Pancreas (tissue), 10 donors: ENCODE measurements around the gene IER3. TPM values are rescaled to one million over a fixed set of nuclear protein-coding genes. Genes with fewer than 3 reads are reported as not detected.

ENCODE experiments used
- ATAC-seq, 4 donors: fragments of 200-7000 bp; cut with Tn5 transposase; one replicate each; pipeline versions ENCODE4 v1.8.0 to v1.9.1; 2020; ENCODE audit warnings: mild to moderate bottlenecking in 4 of 4, moderate library complexity in 4 of 4
- DNase-seq, 6 donors: peaks; one replicate each; pipeline ENCODE4 v3.0.0-alpha.2; 2020
- FAIRE-seq: peaks from 2 replicates; lab custom pipeline; 2012; peaks lifted over from hg19 to GRCh38; lab: Jason Lieb, UNC
- H3K27ac ChIP-seq, 4 donors: fragments of 200-600 bp; sonication (generic); 1 replicate in 3 of 4; 2 replicates in 1 of 4; pipeline versions ENCODE4 v1.5.0 to v1.8.0; 2020
- H3K27me3 ChIP-seq, 4 donors: fragments of 200-600 bp; one replicate each; pipeline ENCODE4 v1.8.0; 2021
- H3K36me3 ChIP-seq, 3 donors: fragments of 200-600 bp; sonication (generic) in 1 of 3; one replicate each; pipeline versions ENCODE4 v1.5.0 to v1.8.0; 2020 to 2021
- H3K4me1 ChIP-seq, 3 donors: fragments of 200-600 bp; one replicate each; pipeline ENCODE4 v1.8.0; 2021
- H3K4me3 ChIP-seq, 4 donors: fragments of 200-600 bp; sonication (generic) in 2 of 4; one replicate each; pipeline versions ENCODE4 v1.5.0 to v1.8.0; 2020 to 2021
- H3K9me3 ChIP-seq, 4 donors: fragments of 200-600 bp; one replicate each; pipeline ENCODE4 v1.8.0; 2021
- WGBS, 2 donors: extraction: QIAGEN DNeasy Blood & Tissue Kit; methylation state at CpG; one replicate each; pipeline ENCODE4 v1.1.7; 2013; 5-methylcytosine and 5-hydroxymethylcytosine counted together
- intact Hi-C, 3 donors: fragments of 100-400 bp; cut with DNase I; formaldehyde crosslinking; loops; one replicate each; pipeline versions ENCODE4 v1.11.1 to v1.14.2; 2022
- polyA plus RNA-seq, 2 donors: library from polyadenylated mRNA; stranded (reverse); fragments of 200-250 nt; gene quantifications; one replicate each; pipeline ENCODE4 v1.2.3, GENCODE V29; 2013
- total RNA-seq, 6 donors: library from RNA; stranded (reverse); fragmentation: NEBNext Ultra II Directional in 4 of 6; extraction: Animal tissue kit (Norgen Biotek cat#: 25700) in 4 of 6; gene quantifications; one replicate each; pipeline versions ENCODE4 v1.2.1 to v1.2.4, GENCODE V29; 2021 to 2023
- TF ChIP-seq, protein P1 (sequence below), 4 donors: fragments of 200-600 bp; sonication (generic) in 3 of 4; IDR thresholded peaks; one replicate each; pipeline versions ENCODE4 v1.5.0 to v1.8.0; 2021; ENCODE audit warnings: antibody characterized with exemption in 4 of 4
- donor health status: healthy with polysubstance abuse.
- donor health status: DM: no; HTN: no; CAD: no; lungs with moderate emphysema.
- donor health status: DM: no; HTN: no; CAD: no.
- donor health status: control.
- donor health status: control.
- donor health status: Bipolar disorder and iron deficiency.
- donor health status: DM: yes; HTN: yes; CAD: no.
- donor health status: DM: no; HTN: no; CAD: no.
- donor health status: DM: no; HTN: no; CAD: no.
- donor health status: DM: yes; HTN: yes; CAD: no.

Gene IER3, protein sequence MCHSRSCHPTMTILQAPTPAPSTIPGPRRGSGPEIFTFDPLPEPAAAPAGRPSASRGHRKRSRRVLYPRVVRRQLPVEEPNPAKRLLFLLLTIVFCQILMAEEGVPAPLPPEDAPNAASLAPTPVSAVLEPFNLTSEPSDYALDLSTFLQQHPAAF
- total RNA-seq, result 10 to 100 TPM; 23.0 to 87.5 (median 41.3) TPM
- 100 to 1,000 TPM in 1 of 2 donors, 10 to 100 TPM in 1; 99.4 to 174 TPM for polyA plus RNA-seq

DNA sequence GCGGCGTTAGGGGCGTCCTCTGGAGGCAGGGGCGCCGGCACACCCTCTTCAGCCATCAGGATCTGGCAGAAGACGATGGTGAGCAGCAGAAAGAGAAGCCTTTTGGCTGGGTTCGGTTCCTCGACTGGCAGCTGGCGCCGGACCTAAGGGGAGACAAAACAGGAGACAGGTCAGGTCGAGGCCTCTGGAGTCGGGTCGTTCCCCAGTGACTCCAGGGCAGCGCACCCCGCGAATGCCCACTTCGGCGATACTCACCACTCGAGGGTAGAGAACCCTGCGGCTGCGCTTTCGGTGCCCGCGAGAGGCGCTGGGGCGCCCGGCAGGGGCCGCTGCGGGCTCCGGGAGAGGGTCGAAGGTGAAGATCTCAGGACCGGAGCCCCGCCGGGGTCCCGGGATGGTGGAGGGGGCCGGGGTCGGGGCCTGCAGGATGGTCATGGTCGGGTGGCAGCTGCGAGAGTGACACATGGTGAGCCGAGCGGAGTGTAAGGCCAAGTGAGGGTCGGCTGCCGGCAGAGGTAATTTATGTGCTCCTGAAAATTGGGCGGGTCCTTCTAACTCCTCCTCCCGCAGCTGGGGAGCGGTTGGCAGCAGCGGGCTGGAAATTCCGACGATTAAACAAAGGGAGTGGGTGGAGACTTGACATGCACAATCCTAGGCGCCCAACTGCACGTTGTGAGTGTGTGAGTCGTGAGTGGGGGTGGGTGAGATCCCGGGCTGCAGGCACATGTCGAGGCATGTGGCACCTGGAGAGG is at the start of gene IER3:
IER3 (minus strand) TSS at position 494 of the 752 bp plus-strand sequence; CDS start at position 465, 29 bp downstream.
- Histone ChIP-seq H3K27me3 (no peaks in the 10 kb centered on the region), H3K4me1 (peaks cover 22 to 42% (median 26%) of the 10 kb centered on the region in 3 donors), H3K4me3 (peak within 1 kb of the TSS; percentile 45 to 97 (median 78)), H3K27ac (peak within 1 kb of the TSS; percentile 91 to 98 (median 95)), H3K36me3 (peaks cover 0 to 5% (median 0%) of the 10 kb centered on the region in 3 donors), H3K9me3 (no peaks in the 10 kb centered on the region)
- whole genome bisulfite sequencing, 2 donors, result 0 to 1% methylated on average over 51 to 54 of the region's 54 CpGs
- FAIRE-seq, result no peak
- intact Hi-C loops, result no loop called here
- peak; percentile 49 to 62 (median 57) for ATAC-seq
- TF ChIP-seq, protein P1, sequence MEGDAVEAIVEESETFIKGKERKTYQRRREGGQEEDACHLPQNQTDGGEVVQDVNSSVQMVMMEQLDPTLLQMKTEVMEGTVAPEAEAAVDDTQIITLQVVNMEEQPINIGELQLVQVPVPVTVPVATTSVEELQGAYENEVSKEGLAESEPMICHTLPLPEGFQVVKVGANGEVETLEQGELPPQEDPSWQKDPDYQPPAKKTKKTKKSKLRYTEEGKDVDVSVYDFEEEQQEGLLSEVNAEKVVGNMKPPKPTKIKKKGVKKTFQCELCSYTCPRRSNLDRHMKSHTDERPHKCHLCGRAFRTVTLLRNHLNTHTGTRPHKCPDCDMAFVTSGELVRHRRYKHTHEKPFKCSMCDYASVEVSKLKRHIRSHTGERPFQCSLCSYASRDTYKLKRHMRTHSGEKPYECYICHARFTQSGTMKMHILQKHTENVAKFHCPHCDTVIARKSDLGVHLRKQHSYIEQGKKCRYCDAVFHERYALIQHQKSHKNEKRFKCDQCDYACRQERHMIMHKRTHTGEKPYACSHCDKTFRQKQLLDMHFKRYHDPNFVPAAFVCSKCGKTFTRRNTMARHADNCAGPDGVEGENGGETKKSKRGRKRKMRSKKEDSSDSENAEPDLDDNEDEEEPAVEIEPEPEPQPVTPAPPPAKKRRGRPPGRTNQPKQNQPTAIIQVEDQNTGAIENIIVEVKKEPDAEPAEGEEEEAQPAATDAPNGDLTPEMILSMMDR (IDR thresholded peaks at IDR 0.05), result peak in 3 of 4 donors; percentile 10 to 55 (median 27)
- peak; percentile 86 to 93 (median 92) for DNase-seq

DNA sequence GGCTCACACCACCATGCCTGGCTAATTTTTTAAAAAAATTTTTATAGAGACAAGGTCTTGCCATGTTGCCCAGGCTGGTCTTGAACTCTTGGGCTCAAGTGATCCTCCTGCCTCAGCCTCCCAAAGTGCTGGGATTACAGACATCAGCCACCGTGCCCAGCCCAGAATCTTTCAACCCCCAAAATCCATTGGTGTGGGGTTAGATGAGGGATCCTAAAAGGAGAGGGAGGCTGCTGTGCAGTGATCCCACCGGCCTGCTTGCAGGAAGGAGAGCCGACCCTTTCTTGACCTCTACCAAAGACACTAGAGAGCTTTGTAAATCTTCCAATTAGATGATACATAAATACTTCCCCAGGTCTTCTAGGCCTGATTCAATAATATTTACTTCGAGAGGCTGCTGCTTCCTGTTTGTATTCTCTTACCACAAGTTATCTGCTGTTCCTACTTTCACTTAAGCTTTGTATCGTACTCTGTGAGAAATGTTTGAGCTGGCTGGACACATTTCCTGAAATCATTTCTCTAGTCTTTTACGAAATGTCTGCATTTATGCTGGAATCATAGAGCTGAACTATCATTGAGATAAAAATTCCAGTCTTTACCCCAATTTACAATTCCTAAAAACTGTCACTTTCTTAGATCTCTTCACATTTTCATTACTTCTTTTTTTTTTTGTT is 49.3 kb upstream of the IER3 start:
- FAIRE-seq (no peak), DNase-seq (no peak), ATAC-seq (peak in 3 of 4 donors; percentile 37 to 79 (median 68))
- 74 to 81% methylated on average over 6 of the region's 6 CpGs for WGBS, 2 donors
- H3K27ac ChIP-seq, result peak overlapping the region in 2 of 4 donors; percentile 64 to 66
- TF ChIP-seq, protein P1 (IDR thresholded peaks at IDR 0.05), result no peak
- H3K4me3 ChIP-seq, result no peak overlapping the region
- no peaks in the 10 kb centered on the region for H3K27me3 ChIP-seq
- H3K9me3 ChIP-seq, result no peaks in the 10 kb centered on the region
- no peaks in the 10 kb centered on the region for H3K4me1 ChIP-seq
- intact Hi-C loops, result no loop called here
- no peaks in the 10 kb centered on the region for H3K36me3 ChIP-seq

DNA sequence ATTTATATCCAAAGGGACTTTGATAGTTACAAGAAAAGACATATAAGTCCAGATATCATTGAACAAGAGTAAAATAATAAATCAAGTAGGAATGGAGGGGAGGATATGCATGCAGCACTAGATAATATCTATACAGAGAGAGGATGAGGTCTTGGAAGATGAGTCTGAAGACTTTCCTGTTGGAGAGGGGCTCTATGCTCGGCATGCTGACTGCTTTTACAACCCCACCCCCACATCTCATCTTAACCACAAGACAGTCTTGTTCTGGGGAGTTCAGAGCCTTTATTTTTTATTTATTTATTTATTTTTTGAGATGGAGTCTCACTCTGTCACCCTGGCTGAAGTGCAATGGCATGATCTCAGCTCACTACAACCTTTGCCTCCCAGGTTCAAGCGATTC is 48.4 kb upstream of the IER3 start:
- 80 to 91% methylated on average over 2 of the region's 2 CpGs for WGBS, 2 donors
- no peak overlapping the region for H3K4me3 ChIP-seq

DNA sequence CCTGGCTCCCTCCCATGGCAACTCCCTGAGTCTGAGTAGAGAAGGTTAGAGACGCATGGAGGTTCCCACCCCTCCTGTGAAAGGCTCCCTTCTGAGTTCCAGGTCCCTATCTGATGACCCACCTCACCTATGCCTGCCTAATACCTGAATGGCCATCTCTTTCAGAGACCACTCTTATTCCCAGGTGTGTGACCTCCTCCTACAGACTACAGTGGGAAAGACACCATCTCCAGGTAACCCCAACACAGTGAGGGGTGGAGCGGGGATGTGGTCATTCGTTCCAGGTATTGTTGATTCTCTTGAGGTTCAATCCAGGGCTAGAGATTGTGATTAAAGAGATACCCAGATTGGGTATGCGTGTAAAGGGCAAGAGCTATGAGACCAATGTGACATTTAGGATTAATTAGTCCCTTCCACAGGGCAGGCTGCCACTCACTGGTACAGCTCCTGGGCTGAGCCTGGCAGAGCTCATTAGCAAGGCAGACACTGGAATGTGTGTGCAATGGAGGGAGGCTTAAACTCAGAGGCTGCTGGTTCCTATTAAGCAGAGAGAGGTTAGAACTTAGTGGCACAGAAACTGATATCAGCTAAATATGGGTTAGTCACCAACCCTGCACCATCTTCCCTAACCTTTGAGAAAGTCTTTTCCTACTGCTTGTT is 46.5 kb upstream of the IER3 start:
- ATAC-seq (peak in 2 of 4 donors; percentile 16 to 67), DNase-seq (no peak), FAIRE-seq (no peak)
- no peaks in the 10 kb centered on the region for H3K27me3 ChIP-seq
- TF ChIP-seq, protein P1 (IDR thresholded peaks at IDR 0.05), result no peak
- H3K4me1 ChIP-seq, result no peaks in the 10 kb centered on the region
- H3K4me3 ChIP-seq, result no peak overlapping the region
- no peak overlapping the region for H3K27ac ChIP-seq
- H3K36me3 ChIP-seq, result no peaks in the 10 kb centered on the region
- no peaks in the 10 kb centered on the region for H3K9me3 ChIP-seq
- intact Hi-C loops, result no loop called here
- 68 to 78% methylated on average over 4 of the region's 4 CpGs for WGBS, 2 donors

More for the DNA sequence above, 48.4 kb upstream of the IER3 start:
- TF ChIP-seq, protein P1 (IDR thresholded peaks at IDR 0.05), result no peak
- no peaks in the 10 kb centered on the region for H3K9me3 ChIP-seq
- H3K36me3 ChIP-seq, result no peaks in the 10 kb centered on the region
- no peak for DNase-seq
- no peaks in the 10 kb centered on the region for H3K4me1 ChIP-seq
- ATAC-seq, result no peak
- FAIRE-seq, result no peak
- no peaks in the 10 kb centered on the region for H3K27me3 ChIP-seq
- H3K27ac ChIP-seq, result no peak overlapping the region
- intact Hi-C loops, result no loop called here
